ENCODE data around the gene NF1. TPM values are rescaled to one million over a fixed set of nuclear protein-coding genes. Genes with fewer than 3 reads are reported as not detected.
"Not testable (repeated sequence)": the region's sequence is repeated elsewhere in the genome, so short reads cannot be mapped to it uniquely, and the experiment has no call there.

The NF1 gene
- total and polyA plus RNA-seq, 10 donors, result 3.1 to 97.7 (median 58.3) TPM

GRCh38 chr17:31079731-31080130, 15.0 kb upstream of the NF1 start:
- H3K4me1 ChIP-seq, result no peaks in the 10 kb centered on the region
- WGBS, 5 donors, result 56 to 86% (median 80%) methylated on average over 1 of the region's 1 CpG
- TF ChIP-seq CTCF (IDR thresholded peaks at IDR 0.05 in 8 of 11, conservative IDR thresholded peaks at IDR 0.05 in 3 of 11) (no peak), POLR2AphosphoS5 (IDR thresholded peaks at IDR 0.05) (no peak), POLR2A (IDR thresholded peaks at IDR 0.05) (no peak)
- H3K4me3 ChIP-seq, result no peak overlapping the region
- H3K36me3 ChIP-seq, result no peaks in the 10 kb centered on the region
- no peak overlapping the region for H3K27ac ChIP-seq
- DNase-seq, result no peak
- intact Hi-C loops (cut with DNase I; ENCODE audit: low total_unique reads), result no loop called here
- no peaks in the 10 kb centered on the region for H3K27me3 ChIP-seq (replicated peaks in 1 of 7)
- no peaks in the 10 kb centered on the region for H3K9me3 ChIP-seq

- intact Hi-C loops (cut with DNase I; ENCODE audit: low total_unique reads), result no loop called here
- Histone ChIP-seq H3K27ac (no peak overlapping the region), H3K27me3 (replicated peaks in 1 of 7) (no peaks in the 10 kb centered on the region), H3K4me3 (no peak overlapping the region), H3K9me3 (no peaks in the 10 kb centered on the region), H3K36me3 (no peaks in the 10 kb centered on the region), H3K4me1 (no peaks in the 10 kb centered on the region)
- TF ChIP-seq CTCF (IDR thresholded peaks at IDR 0.05 in 8 of 11, conservative IDR thresholded peaks at IDR 0.05 in 3 of 11) (no peak), POLR2AphosphoS5 (IDR thresholded peaks at IDR 0.05) (no peak), POLR2A (IDR thresholded peaks at IDR 0.05) (no peak)
- 69 to 76% (median 71%) methylated on average over 2 of the region's 2 CpGs for WGBS, 5 donors
- DNase-seq, result no peak
Observed at GRCh38 chr17:31085563-31085962, 9.2 kb upstream of the NF1 start.

DNA sequence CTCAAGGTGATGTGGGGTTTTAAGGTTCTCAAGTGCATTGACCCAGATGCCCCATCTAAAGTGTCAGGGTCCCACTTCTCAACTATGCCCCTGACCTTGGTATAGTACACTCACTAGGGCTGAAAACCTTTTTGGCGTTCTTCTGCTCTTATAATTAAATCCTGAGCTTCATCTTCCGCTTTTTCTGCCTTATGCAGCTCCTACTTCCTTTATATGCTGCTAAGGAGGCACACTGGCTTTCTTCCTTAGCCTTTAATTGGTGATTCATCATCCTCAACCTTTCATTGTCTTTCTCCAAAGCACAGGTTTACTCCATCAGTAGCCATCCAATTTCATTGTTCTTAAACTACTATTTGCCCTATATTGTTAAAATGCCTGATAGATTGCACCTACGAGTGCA, 5.3 kb upstream of the NF1 start:
- no peak for TF ChIP-seq POLR2AphosphoS5 (IDR thresholded peaks at IDR 0.05)
- TF ChIP-seq POLR2A (IDR thresholded peaks at IDR 0.05), result no peak
- no peak for TF ChIP-seq CTCF (IDR thresholded peaks at IDR 0.05 in 8 of 11, conservative IDR thresholded peaks at IDR 0.05 in 3 of 11)
- H3K27me3 ChIP-seq (replicated peaks in 1 of 7), result no peaks in the 10 kb centered on the region
- no peaks in the 10 kb centered on the region for H3K36me3 ChIP-seq
- H3K27ac ChIP-seq, result no peak overlapping the region
- H3K9me3 ChIP-seq, result no peaks in the 10 kb centered on the region
- H3K4me3 ChIP-seq, result no peak overlapping the region
- DNase-seq, result no peak
- WGBS, 5 donors, result 69 to 92% (median 83%) methylated on average over 3 of the region's 3 CpGs
- intact Hi-C loops (cut with DNase I; ENCODE audit: low total_unique reads), result no loop called here
- peaks cover 0 to 12% (median 3%) of the 10 kb centered on the region in 6 donors for H3K4me1 ChIP-seq

DNA sequence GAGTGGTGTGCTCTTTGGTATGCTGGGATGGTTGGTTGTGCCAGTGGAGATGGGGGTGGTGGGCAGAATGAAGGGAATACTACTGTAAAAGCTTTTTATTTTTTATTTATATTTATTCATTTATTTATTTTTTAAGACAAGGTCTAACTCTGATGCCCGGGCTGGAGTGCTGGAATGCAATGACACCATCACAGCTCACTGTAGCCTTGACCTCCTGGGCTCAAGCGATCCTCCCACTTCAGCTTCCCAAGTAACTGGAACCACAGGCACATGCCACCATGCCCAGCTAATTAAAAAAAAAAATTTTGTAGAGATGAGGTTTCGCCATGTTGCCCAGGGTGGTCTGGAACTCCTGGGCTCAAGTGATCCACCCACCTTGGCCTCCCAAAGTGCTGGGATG, 4.1 kb upstream of the NF1 start:
- H3K9me3 ChIP-seq; H3K27ac ChIP-seq; H3K36me3 ChIP-seq; H3K4me3 ChIP-seq; DNase-seq; intact Hi-C loops (cut with DNase I; ENCODE audit: low total_unique reads); H3K27me3 ChIP-seq (replicated peaks in 1 of 7): not testable (repeated sequence)
- peaks cover 0 to 17% (median 5%) of the 10 kb centered on the region in 6 donors for H3K4me1 ChIP-seq
- 82 to 92% (median 91%) methylated on average over 3 of the region's 3 CpGs for WGBS, 5 donors

- Histone ChIP-seq H3K27me3 (replicated peaks in 1 of 7) (no peaks in the 10 kb centered on the region), H3K4me1 (peaks cover 0 to 31% (median 14%) of the 10 kb centered on the region in 6 donors), H3K36me3 (no peaks in the 10 kb centered on the region), H3K27ac (peak overlapping the region in 1 of 8 donors; percentile 9), H3K4me3 (no peak overlapping the region), H3K9me3 (no peaks in the 10 kb centered on the region)
- intact Hi-C loops (cut with DNase I; ENCODE audit: low total_unique reads), result no loop called here
- DNase-seq, result no peak
- no peak for TF ChIP-seq POLR2A (IDR thresholded peaks at IDR 0.05)
- WGBS, 5 donors, result 75 to 90% (median 83%) methylated on average over 1 of the region's 1 CpG
Observed at GRCh38 chr17:31092475-31093064, 2.2 kb upstream of the NF1 start.
